HepG2 (cell line): ENCODE measurements around the gene PLXNC1. TPM values are rescaled to one million over a fixed set of nuclear protein-coding genes. Genes with fewer than 3 reads are reported as not detected.

Experiments
- ARNT2 ChIP-seq: sonication (generic); formaldehyde crosslinking; IDR thresholded peaks from 2 replicates; pipeline ENCODE4 v1.8.0; 2022; ENCODE audit warnings: mild to moderate bottlenecking, low read depth, missing genetic modification reagents, moderate library complexity
- ATF7 ChIP-seq, 2 experiments: fragments of 450-650 bp in 1 of 2; sonication (generic) in 1 of 2; formaldehyde crosslinking in 1 of 2; IDR thresholded peaks; 2 replicates each; pipeline versions ENCODE4 v1.4.0 to v1.6.1; 2016 to 2020; ENCODE audit warnings: antibody characterized with exemption in 1 of 2, mild to moderate bottlenecking in 1 of 2, missing genetic modification reagents in 1 of 2
- BRD4 ChIP-seq: sonication (generic); formaldehyde crosslinking; IDR thresholded peaks from 2 replicates; pipeline ENCODE4 v1.4.0; 2020; ENCODE audit warnings: missing genetic modification reagents
- EHMT2 ChIP-seq: fragments of 200-600 bp; sonication (generic); IDR thresholded peaks from 2 replicates; pipeline ENCODE4 v1.7.0; 2017; ENCODE audit warnings: antibody characterized with exemption, low read depth, low read length, borderline replicate concordance
- ETV5 ChIP-seq: IDR thresholded peaks from 2 replicates; pipeline ENCODE4 v1.6.1; 2018; ENCODE audit warnings: missing biosample characterization, missing genetic modification reagents, inconsistent platforms, borderline replicate concordance
- GLMP ChIP-seq: sonication (generic); formaldehyde crosslinking; IDR thresholded peaks from 2 replicates; pipeline ENCODE4 v1.9.0; 2021; ENCODE audit warnings: missing genetic modification reagents, mild to moderate bottlenecking, borderline replicate concordance
- HOXA9 ChIP-seq: sonication (generic); formaldehyde crosslinking; IDR thresholded peaks from 2 replicates; pipeline ENCODE4 v1.8.1; 2022; ENCODE audit warnings: missing genetic modification reagents, mild to moderate bottlenecking, moderate library complexity, borderline replicate concordance
- IRX3 ChIP-seq: sonication (generic); formaldehyde crosslinking; IDR thresholded peaks from 2 replicates; pipeline ENCODE4 v1.8.1; 2023; ENCODE audit warnings: mild to moderate bottlenecking, low read depth, missing genetic modification reagents, borderline replicate concordance
- KLF16 ChIP-seq, 2 experiments: sonication (generic) in 1 of 2; formaldehyde crosslinking in 1 of 2; IDR thresholded peaks; 2 replicates each; pipeline versions ENCODE4 v1.6.1 to v1.8.0; 2016 to 2023; ENCODE audit warnings: missing genetic modification reagents in 2 of 2, missing compliant biosample characterization in 1 of 2
- MXI1 ChIP-seq: IDR thresholded peaks from 3 replicates; pipeline ENCODE4 v1.6.1; 2012; ENCODE audit warnings: low read depth, low read length, inconsistent platforms, borderline replicate concordance
- MYC ChIP-seq: sonication (generic); formaldehyde crosslinking; IDR thresholded peaks from 2 replicates; pipeline ENCODE4 v1.9.0; 2021; ENCODE audit warnings: missing genetic modification reagents, borderline replicate concordance
- RCOR2 ChIP-seq: IDR thresholded peaks from 2 replicates; pipeline ENCODE4 v1.6.1; 2016; ENCODE audit warnings: missing biosample characterization, missing genetic modification reagents
- SAFB2 ChIP-seq: sonication (generic); formaldehyde crosslinking; IDR thresholded peaks from 2 replicates; pipeline ENCODE4 v1.5.1; 2020; ENCODE audit warnings: missing genetic modification reagents, low read depth, mild to moderate bottlenecking, borderline replicate concordance
- SMYD3 ChIP-seq: sonication (generic); formaldehyde crosslinking; IDR thresholded peaks from 2 replicates; pipeline ENCODE4 v1.8.1; 2023; ENCODE audit warnings: mild to moderate bottlenecking, missing genetic modification reagents
- SSRP1 ChIP-seq: IDR thresholded peaks from 2 replicates; pipeline ENCODE4 v1.6.1; 2016; ENCODE audit warnings: control low read depth
- TBX2 ChIP-seq: sonication (generic); formaldehyde crosslinking; IDR thresholded peaks from 2 replicates; pipeline ENCODE4 v1.5.0; 2020; ENCODE audit warnings: missing genetic modification reagents, mild to moderate bottlenecking, borderline replicate concordance
- ZNF253 ChIP-seq: sonication (generic); formaldehyde crosslinking; IDR thresholded peaks from 2 replicates; pipeline ENCODE4 v1.8.0; 2022; ENCODE audit warnings: mild to moderate bottlenecking, missing genetic modification reagents, borderline replicate concordance
- ZNF510 ChIP-seq: sonication (generic); formaldehyde crosslinking; IDR thresholded peaks from 2 replicates; pipeline ENCODE4 v1.4.0; 2020; ENCODE audit warnings: low read depth, mild to moderate bottlenecking, missing genetic modification reagents
- ZNF543 ChIP-seq: sonication (generic); formaldehyde crosslinking; IDR thresholded peaks from 2 replicates; pipeline ENCODE4 v1.4.0; 2020; ENCODE audit warnings: mild to moderate bottlenecking, missing genetic modification reagents
- ZSCAN21 ChIP-seq: sonication (generic); formaldehyde crosslinking; IDR thresholded peaks from 2 replicates; pipeline ENCODE4 v1.8.0; 2022; ENCODE audit warnings: mild to moderate bottlenecking, missing genetic modification reagents, moderate library complexity, borderline replicate concordance
- polyA plus RNA-seq, 8 experiments: library from polyadenylated mRNA; depleted of rRNA in 3 of 8; stranded (reverse) in 7 of 8; unstranded in 1 of 8; fragments of >200 nt; fragmentation: Illumina TruSeq in 4 of 8; extraction: Trizol in 4 of 8; gene quantifications; 2 replicates each; pipeline versions ENCODE4 v1.2.1 to v1.2.3, GENCODE V29; 2011 to 2016; ENCODE audit warnings: low read depth in 4 of 8, missing spikeins in 1 of 8, mixed read lengths in 1 of 8; ENCODE audit not compliant: insufficient read depth in 1 of 8
- total RNA-seq, 5 experiments: library from RNA; depleted of rRNA; stranded (reverse); fragments of >200 nt; fragmentation: Illumina TruSeq; extraction: Trizol; gene quantifications; 2 replicates each; pipeline ENCODE4 v1.2.3, GENCODE V29; 2016; ENCODE audit warnings: low read depth in 1 of 5
- TF ChIP-seq, protein P1 (sequence below): sonication (generic); formaldehyde crosslinking; conservative IDR thresholded peaks from 2 replicates; pipeline ENCODE4 v1.8.1; 2023; ENCODE audit warnings: missing genetic modification reagents
- TF ChIP-seq, protein P2 (sequence below): sonication (generic); formaldehyde crosslinking; IDR thresholded peaks from 2 replicates; pipeline ENCODE4 v1.4.0; 2020; ENCODE audit warnings: missing genetic modification reagents
- TF ChIP-seq, protein P3 (sequence below): sonication (generic); formaldehyde crosslinking; conservative IDR thresholded peaks from 2 replicates; pipeline ENCODE4 v1.8.0; 2022; ENCODE audit warnings: mild to moderate bottlenecking, moderate library complexity, missing genetic modification reagents

PLXNC1 gene
- total and polyA plus RNA-seq, 2 of the 13 experiments (the other 11 are each of a cell fraction or from before 2014, with no cell fraction given), result 6.6 to 11.2 TPM

GRCh38 chr12:94152292-94153078 lies 4.1 kb downstream of the PLXNC1 start (continued):
- TF ChIP-seq ETV5 (CRISPR knock-in tag) (no peak), HOXA9 (CRISPR knock-in tag) (peak; percentile 88; the same call in 1 of the 2 replicates), SMYD3 (no peak), RCOR2 (peak; percentile 69; the same call in 1 of the 2 replicates), MYC (CRISPR knock-in tag) (no peak), IRX3 (no peak), ZNF510 (CRISPR knock-in tag) (no peak), BRD4 (CRISPR knock-in tag) (no peak), KLF16 (CRISPR knock-in tag; IDR thresholded peaks at IDR 0.05) (no peak), GLMP (CRISPR knock-in tag) (no peak), MXI1 (no peak), EHMT2 (no peak), TBX2 (CRISPR knock-in tag) (no peak; the same call in 1 of the 2 replicates), SAFB2 (CRISPR knock-in tag) (no peak), ZSCAN21 (no peak), ARNT2 (CRISPR knock-in tag) (peak; percentile 46; the same call in 1 of the 2 replicates), ZNF253 (CRISPR knock-in tag) (no peak), ATF7 (IDR thresholded peaks at IDR 0.05) (peak; percentile 87), ATF7 (CRISPR knock-in tag; IDR thresholded peaks at IDR 0.05) (no peak), ZNF543 (CRISPR knock-in tag) (no peak), SSRP1 (CRISPR knock-in tag) (no peak)
- TF ChIP-seq, protein P1, sequence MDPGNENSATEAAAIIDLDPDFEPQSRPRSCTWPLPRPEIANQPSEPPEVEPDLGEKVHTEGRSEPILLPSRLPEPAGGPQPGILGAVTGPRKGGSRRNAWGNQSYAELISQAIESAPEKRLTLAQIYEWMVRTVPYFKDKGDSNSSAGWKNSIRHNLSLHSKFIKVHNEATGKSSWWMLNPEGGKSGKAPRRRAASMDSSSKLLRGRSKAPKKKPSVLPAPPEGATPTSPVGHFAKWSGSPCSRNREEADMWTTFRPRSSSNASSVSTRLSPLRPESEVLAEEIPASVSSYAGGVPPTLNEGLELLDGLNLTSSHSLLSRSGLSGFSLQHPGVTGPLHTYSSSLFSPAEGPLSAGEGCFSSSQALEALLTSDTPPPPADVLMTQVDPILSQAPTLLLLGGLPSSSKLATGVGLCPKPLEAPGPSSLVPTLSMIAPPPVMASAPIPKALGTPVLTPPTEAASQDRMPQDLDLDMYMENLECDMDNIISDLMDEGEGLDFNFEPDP (CRISPR knock-in tag), result 0 out of 2 replicates have a peak, but pooled peaks have one; percentile 23
- TF ChIP-seq, protein P2, sequence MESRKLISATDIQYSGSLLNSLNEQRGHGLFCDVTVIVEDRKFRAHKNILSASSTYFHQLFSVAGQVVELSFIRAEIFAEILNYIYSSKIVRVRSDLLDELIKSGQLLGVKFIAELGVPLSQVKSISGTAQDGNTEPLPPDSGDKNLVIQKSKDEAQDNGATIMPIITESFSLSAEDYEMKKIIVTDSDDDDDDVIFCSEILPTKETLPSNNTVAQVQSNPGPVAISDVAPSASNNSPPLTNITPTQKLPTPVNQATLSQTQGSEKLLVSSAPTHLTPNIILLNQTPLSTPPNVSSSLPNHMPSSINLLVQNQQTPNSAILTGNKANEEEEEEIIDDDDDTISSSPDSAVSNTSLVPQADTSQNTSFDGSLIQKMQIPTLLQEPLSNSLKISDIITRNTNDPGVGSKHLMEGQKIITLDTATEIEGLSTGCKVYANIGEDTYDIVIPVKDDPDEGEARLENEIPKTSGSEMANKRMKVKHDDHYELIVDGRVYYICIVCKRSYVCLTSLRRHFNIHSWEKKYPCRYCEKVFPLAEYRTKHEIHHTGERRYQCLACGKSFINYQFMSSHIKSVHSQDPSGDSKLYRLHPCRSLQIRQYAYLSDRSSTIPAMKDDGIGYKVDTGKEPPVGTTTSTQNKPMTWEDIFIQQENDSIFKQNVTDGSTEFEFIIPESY, result no peak
- TF ChIP-seq, protein P3, sequence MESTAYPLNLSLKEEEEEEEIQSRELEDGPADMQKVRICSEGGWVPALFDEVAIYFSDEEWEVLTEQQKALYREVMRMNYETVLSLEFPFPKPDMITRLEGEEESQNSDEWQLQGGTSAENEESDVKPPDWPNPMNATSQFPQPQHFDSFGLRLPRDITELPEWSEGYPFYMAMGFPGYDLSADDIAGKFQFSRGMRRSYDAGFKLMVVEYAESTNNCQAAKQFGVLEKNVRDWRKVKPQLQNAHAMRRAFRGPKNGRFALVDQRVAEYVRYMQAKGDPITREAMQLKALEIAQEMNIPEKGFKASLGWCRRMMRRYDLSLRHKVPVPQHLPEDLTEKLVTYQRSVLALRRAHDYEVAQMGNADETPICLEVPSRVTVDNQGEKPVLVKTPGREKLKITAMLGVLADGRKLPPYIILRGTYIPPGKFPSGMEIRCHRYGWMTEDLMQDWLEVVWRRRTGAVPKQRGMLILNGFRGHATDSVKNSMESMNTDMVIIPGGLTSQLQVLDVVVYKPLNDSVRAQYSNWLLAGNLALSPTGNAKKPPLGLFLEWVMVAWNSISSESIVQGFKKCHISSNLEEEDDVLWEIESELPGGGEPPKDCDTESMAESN (CRISPR knock-in tag), result no peak
